Pons (tissue), 1 donor: ENCODE data around the gene KLHDC4.
"Not testable (repeated sequence)": the region's sequence is repeated elsewhere in the genome, so short reads cannot be mapped to it uniquely, and the experiment has no call there.

Experiments used
- DNase-seq: peaks from one replicate; pipeline ENCODE4 v3.0.0-alpha.2; 2016; ENCODE audit warnings: low spot score

KLHDC4 gene

DNA sequence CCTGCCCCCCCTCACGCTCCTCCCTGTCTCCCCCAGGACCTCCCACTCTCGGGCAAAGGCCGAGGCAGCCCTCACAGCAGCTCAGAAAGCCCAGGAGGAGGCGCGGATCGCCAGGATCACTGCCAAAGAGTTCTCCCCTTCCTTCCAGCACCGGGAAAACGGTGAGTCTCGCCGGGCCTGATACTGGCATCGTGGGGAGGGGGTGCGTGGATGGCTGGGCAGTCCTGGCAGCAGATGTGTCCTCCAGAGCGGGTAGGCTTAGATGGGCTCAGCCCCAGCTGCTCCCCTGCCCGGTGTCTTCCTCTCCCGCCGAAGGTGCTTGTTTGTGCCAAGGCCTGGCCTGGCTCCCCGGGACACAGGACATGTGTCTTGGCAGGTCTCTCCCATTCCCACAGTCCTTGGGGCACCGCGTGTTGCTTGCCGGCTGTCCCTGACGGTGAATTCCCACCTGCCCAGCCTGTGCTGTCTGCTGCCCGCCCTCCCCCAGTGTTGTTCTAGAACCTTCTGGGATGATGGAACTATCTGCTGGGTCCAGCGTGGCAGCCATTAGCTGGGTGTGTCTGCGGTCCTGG lies 81.6 kb downstream of the KLHDC4 start:
- DNase-seq, result no peak

- DNase-seq, result no peak
Observed at GRCh38 chr16:87682852-87683399, 82.9 kb downstream of the KLHDC4 start.

DNA sequence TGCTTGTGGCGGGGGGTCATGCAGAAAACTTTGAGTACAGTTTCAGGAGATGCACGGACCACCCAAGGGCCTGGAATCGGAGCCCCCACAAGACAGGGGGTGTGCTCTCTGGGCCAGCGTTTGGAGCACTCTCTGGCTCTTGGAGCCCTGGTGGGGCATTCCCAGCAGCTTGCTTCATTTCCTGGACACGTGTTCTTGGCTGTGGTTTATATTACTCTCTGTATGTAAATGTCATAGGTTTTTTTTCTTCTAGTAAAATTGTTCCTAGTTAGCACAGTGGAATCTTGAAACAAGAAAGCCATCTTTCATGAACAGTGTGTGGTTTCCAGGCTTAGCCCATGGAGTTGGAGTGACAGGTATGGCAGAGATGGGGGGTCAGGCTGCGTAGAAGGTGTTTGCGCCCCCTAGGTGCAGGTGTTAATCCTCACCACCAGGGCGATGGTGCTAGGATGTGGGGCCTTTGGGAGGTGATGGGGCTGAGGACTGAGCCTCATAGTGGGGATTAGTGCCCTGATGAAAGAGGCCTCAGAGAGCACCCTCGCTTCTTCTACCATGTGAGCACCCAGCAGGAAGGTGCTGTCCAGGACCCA lies 83.7 kb downstream of the KLHDC4 start:
- DNase-seq, result no peak

- not testable (repeated sequence) for DNase-seq
Observed at GRCh38 chr16:87681051-87681602, 84.7 kb downstream of the KLHDC4 start.

- no peak for DNase-seq
Observed at GRCh38 chr16:87680272-87680644, 85.5 kb downstream of the KLHDC4 start.

GRCh38 chr16:87679593-87680271 lies 86.1 kb downstream of the KLHDC4 start:
- DNase-seq, result no peak

- DNase-seq, result no peak
Observed at GRCh38 chr16:87678618-87679017, 87.2 kb downstream of the KLHDC4 start.

GRCh38 chr16:87677830-87678229 lies 88.0 kb downstream of the KLHDC4 start:
- no peak for DNase-seq

- DNase-seq, result no peak
Observed at GRCh38 chr16:87675111-87675719, 90.6 kb downstream of the KLHDC4 start.

- no peak for DNase-seq
Observed at GRCh38 chr16:87674419-87674818, 91.4 kb downstream of the KLHDC4 start.

- DNase-seq, result no peak
Observed at GRCh38 chr16:87671715-87672270, 94.0 kb downstream of the KLHDC4 start.

DNA sequence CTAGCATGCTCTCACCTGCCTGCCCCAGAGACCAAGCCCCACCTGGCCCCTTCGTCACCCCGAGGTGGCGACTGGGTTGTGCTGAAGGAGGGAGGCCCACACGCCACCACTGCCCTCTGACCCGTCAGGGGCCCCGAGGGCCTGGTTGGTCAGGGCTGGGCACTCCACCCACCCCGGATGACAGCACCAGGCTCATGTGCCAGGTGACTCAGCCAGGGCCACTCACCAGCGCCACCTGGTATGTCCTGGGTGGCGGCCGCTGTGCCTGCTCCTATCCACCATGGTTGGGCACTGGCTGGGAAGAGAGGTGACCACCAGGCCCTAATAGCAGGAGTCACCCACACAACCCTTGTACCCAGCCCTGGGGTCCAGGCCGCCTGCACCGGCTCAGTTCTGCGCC lies 94.6 kb downstream of the KLHDC4 start:
- no peak for DNase-seq

DNA sequence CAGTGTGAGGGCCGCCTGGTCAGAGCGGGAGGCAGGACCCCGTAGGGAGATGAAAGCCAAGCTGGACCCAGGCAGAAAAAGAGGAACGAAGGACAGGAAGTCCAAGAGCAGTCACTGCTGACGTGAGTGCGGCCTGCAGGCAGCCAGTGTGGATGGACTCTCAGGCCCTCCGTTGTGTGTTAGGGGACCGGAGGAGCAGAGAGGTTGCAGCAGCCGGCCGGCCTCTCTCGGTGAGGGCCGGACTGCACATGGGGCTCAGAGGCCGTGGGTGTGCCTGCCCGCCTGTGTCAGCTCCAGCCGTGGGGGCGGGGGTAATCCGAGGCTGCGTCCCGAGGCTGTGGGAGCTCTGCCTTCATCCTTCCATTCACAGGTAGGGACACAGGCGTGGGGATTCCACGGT lies 96.1 kb downstream of the KLHDC4 start:
- DNase-seq, result no peak

- DNase-seq, result no peak
Observed at GRCh38 chr16:87667946-87668345, 97.8 kb downstream of the KLHDC4 start.

DNA sequence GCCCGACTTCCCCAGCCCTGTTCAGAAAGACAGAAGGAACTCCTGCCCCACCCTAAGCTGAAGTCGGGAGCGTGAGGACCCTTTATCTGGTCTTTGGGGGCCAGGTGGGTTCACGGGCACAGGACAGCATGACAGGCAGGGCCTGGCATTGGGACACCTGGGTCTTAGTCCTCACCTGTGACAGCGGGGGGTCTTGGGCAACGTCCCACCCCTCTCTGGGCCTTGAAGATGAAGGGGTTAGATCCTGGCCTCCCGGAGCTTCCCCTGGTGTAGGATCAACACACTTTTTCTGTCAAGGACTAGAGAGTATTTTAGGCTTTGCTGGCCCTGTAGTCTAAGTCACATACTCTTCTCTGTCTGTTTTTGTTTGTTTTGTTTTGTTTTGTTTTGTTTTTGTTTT lies 98.3 kb downstream of the KLHDC4 start:
- no peak for DNase-seq

- DNase-seq, result no peak
Observed at GRCh38 chr16:87666919-87667318, 98.9 kb downstream of the KLHDC4 start.

DNA sequence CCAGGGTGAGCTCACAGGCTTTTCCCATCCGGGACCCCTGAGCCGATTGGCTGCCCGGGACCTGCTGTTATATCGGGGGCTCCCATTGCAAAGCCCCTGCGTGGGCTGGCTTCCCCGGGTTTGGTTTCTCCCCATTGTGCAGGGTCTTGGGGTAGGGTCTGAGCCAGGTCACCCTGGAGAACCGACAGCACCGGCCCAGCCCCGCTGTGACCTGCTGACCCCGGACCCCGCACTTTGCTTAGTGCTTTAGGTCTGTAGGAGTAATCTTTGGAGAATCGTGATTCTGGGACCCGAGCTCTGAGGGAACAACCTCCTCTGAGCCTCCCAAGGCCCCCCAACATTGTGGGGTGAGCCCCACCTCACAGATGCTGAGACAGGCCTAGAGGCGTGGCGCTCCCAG lies 100.6 kb downstream of the KLHDC4 start:
- DNase-seq, result no peak

GRCh38 chr16:87664792-87665191 lies 101.0 kb downstream of the KLHDC4 start:
- DNase-seq, result peak; percentile 4

DNA sequence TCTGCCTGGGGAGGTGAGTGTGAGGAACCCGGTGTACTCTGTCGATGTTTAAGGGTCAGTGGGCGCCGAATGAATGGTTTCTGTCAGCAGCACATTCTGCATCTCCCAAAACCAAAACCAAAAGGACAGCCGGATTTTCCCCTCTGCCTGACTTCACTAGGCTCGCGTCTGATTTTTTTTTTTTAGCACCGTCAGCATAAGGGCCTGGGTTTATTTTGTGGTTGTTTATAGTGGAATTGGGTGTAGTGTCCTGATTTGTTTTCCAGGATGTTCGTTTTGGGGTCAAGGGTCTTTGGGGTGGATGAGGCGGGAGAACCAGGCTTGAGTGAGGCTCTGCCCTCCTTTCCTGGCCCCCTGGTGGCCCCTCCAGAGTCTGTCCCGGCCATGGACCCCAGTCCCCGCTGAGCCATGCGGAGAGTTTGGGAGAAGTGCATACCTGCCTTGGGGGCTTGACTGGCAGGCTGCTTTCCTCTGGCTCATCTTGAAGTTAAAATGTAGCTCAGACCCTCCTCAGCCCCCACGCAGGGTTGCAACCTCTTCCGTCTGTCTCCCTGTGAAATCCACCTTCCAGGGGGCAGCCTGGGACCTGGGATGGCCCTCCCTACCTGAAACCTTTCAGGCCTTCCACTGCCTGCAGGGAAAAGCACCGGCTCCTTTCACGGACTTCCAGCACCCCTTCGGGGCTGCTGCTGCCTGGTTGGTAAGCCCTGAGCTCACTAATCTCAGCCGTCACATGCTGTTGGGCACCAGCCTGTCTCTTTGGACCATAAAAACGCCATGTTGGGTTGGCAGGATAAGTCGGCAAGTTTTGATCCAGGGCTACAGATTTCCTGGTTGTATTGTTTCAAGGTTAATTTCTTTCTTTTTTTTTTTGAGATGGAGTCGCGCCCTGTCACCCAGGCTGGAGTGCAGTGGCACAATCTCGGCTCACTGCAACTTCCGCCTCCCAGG lies 103.3 kb downstream of the KLHDC4 start:
- no peak for DNase-seq

DNA sequence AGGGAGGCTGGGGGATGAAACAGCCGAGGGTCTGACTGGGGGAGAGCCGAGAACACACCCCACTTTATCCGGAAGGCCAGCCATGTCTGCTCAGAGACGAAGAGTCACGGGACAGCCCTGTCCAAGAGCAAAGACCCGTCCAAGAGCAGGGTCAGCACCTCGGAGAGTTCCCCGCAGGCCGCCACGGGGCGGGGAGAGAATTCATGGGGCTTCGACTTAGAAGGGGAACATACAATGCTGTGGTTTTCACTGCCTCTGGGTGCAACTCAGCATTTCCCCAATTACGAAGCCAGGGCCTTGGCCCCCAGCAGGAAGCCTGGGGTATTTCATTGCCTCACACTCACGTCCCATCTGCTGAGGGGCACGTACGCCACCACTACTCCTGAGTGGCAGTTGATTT lies 104.2 kb downstream of the KLHDC4 start:
- DNase-seq, result no peak

- DNase-seq, result no peak
Observed at GRCh38 chr16:87658564-87659225, 107.1 kb downstream of the KLHDC4 start.
